ENCODE results near the gene TCERG1.

The TCERG1 gene

DNA sequence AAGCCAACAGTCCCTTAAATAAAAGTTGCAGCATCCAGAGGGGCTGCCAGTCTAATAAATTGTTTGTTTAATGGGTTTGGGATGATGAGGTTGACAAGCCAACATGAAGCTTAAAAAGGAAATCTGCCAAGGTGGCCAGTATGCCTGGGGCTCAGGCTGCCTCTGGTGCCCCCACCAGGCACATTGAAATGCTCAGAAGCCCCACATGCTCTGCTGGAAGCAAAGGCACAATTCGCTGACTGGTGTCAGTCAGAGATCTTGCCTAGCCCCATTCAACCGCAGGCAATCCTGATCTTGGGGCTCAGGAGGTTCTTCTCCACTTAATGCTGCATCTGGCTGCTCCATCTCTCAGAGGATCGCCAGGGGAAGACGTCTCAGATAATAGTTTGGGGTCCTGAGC, 44.2 kb upstream of the TCERG1 start:
- H3K27me3 ChIP-seq, result peaks cover 7% of the 10 kb centered on the region
- no peaks in the 10 kb centered on the region for H3K9me3 ChIP-seq
- peaks cover 2 to 8% of the 10 kb centered on the region in 2 experiments for H3K4me1 ChIP-seq (ENCODE audit: control insufficient read depth in 1 of 2, insufficient read depth in 1 of 2, low read depth in 1 of 2, low read length in 1 of 2)
- TF ChIP-seq, protein P1, sequence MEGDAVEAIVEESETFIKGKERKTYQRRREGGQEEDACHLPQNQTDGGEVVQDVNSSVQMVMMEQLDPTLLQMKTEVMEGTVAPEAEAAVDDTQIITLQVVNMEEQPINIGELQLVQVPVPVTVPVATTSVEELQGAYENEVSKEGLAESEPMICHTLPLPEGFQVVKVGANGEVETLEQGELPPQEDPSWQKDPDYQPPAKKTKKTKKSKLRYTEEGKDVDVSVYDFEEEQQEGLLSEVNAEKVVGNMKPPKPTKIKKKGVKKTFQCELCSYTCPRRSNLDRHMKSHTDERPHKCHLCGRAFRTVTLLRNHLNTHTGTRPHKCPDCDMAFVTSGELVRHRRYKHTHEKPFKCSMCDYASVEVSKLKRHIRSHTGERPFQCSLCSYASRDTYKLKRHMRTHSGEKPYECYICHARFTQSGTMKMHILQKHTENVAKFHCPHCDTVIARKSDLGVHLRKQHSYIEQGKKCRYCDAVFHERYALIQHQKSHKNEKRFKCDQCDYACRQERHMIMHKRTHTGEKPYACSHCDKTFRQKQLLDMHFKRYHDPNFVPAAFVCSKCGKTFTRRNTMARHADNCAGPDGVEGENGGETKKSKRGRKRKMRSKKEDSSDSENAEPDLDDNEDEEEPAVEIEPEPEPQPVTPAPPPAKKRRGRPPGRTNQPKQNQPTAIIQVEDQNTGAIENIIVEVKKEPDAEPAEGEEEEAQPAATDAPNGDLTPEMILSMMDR (IDR thresholded peaks at IDR 0.05), result no peak
- H3K4me3 ChIP-seq (ENCODE audit: low read depth in 1 of 2, low read length in 1 of 2), result no peak overlapping the region
- H3K27ac ChIP-seq, result no peak overlapping the region
- no peaks in the 10 kb centered on the region for H3K36me3 ChIP-seq

DNA sequence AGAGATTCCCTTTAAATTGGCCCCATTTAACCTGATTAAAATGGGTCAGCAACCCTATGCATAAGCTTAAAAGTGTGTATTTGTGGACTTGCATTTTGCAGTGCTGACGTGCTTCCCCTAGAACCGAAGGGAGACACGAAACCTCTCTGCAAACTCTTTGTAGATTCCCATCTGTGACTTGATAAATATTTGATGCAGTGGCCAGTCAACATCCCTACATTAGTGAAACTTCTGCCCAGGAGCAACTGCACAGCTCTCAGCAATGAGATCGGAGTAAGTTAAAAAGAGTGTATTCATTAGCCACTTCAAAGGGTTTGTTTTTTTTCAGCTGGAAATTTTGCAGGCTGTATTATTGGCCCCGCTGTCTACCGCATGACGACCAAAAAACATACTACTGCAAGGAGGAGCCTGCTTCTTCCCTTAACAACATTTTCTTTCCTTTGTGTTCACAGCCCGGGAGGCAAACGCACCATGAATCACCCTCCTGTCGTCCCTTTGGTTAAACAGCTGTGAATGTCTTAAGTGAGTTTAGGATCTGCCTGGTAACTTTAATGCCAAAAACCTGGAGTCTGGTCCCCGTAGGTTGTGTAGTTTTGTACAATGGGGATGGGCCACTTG, 38.0 kb upstream of the TCERG1 start:
- H3K27me3 ChIP-seq, result no peaks in the 10 kb centered on the region
- no peaks in the 10 kb centered on the region for H3K9me3 ChIP-seq
- TF ChIP-seq, protein P1 (IDR thresholded peaks at IDR 0.05), result no peak
- no peak overlapping the region for H3K27ac ChIP-seq
- H3K36me3 ChIP-seq, result no peaks in the 10 kb centered on the region
- no peak overlapping the region for H3K4me3 ChIP-seq (ENCODE audit: low read depth in 1 of 2, low read length in 1 of 2)
- no peaks in the 10 kb centered on the region for H3K4me1 ChIP-seq (ENCODE audit: control insufficient read depth in 1 of 2, insufficient read depth in 1 of 2, low read depth in 1 of 2, low read length in 1 of 2)

- Histone ChIP-seq H3K27me3 (no peaks in the 10 kb centered on the region), H3K36me3 (no peaks in the 10 kb centered on the region), H3K4me3 (ENCODE audit: low read depth in 1 of 2, low read length in 1 of 2) (no peak overlapping the region), H3K9me3 (no peaks in the 10 kb centered on the region), H3K27ac (no peak overlapping the region), H3K4me1 (ENCODE audit: control insufficient read depth in 1 of 2, insufficient read depth in 1 of 2, low read depth in 1 of 2, low read length in 1 of 2) (no peaks in the 10 kb centered on the region)
- TF ChIP-seq, protein P1 (IDR thresholded peaks at IDR 0.05), result no peak
Observed at GRCh38 chr5:146410272-146410671, 36.9 kb upstream of the TCERG1 start.

GRCh38 chr5:146419696-146420095, 27.4 kb upstream of the TCERG1 start:
- Histone ChIP-seq H3K27me3 (peaks cover 6% of the 10 kb centered on the region), H3K27ac (no peak overlapping the region), H3K9me3 (no peaks in the 10 kb centered on the region), H3K4me1 (ENCODE audit: control insufficient read depth in 1 of 2, insufficient read depth in 1 of 2, low read depth in 1 of 2, low read length in 1 of 2) (no peaks in the 10 kb centered on the region), H3K4me3 (ENCODE audit: low read depth in 1 of 2, low read length in 1 of 2) (no peak overlapping the region), H3K36me3 (no peaks in the 10 kb centered on the region)
- TF ChIP-seq, protein P1 (IDR thresholded peaks at IDR 0.05), result no peak

DNA sequence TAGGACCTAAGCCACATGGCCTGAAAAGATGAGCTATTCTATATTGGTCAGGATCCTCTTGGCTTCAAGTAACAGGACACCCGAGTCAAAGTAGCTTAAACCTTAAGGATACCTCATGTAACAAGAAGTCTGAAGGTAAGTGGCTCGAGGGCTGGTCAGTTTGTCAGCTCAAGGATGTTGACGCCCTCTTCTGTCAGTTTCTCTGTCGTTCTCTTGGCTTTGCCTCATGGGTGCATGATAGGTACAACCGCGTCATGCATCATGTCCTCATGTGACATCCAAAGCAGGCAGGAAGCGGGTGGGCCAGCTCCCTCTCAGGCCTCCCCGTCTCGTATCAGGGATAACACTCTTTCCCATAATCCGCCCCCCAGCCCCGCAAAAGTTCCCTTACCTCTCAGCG, 22.1 kb upstream of the TCERG1 start:
- Histone ChIP-seq H3K4me3 (ENCODE audit: low read depth in 1 of 2, low read length in 1 of 2) (no peak overlapping the region), H3K27ac (no peak overlapping the region), H3K27me3 (peaks cover 20% of the 10 kb centered on the region), H3K4me1 (ENCODE audit: control insufficient read depth in 1 of 2, insufficient read depth in 1 of 2, low read depth in 1 of 2, low read length in 1 of 2) (no peaks in the 10 kb centered on the region), H3K36me3 (no peaks in the 10 kb centered on the region), H3K9me3 (no peaks in the 10 kb centered on the region)
- TF ChIP-seq, protein P1 (IDR thresholded peaks at IDR 0.05), result no peak
